GM18951 (cell line): ENCODE data around the gene TAF4.
"Not testable (repeated sequence)": the region's sequence is repeated elsewhere in the genome, so short reads cannot be mapped to it uniquely, and the experiment has no call there.

ENCODE experiments used
- POLR2A ChIP-seq: IDR thresholded peaks from 4 replicates; pipeline ENCODE4 v1.6.1; 2011; ENCODE audit warnings: mild to moderate bottlenecking; ENCODE audit not compliant: insufficient read length, insufficient read depth; ENCODE audit errors: extremely low read depth
- in situ Hi-C: fragments of 300-500 bp; cut with MboI; formaldehyde crosslinking; loops from one replicate; pipeline ENCODE4 v1.12.0; 2022; ENCODE audit warnings: low sequenced_read_pairs, mixed read lengths, inconsistent platforms; ENCODE audit not compliant: unreplicated experiment

The TAF4 gene

GRCh38 chr20:62001178-62001715 lies 64.4 kb downstream of the TAF4 start:
- in situ Hi-C loops: no loop called here

GRCh38 chr20:61998343-61999121 lies 67.1 kb downstream of the TAF4 start:
- TF ChIP-seq POLR2A: no peak
- in situ Hi-C loops: no loop called here

More at GRCh38 chr20:62001178-62001715, 64.4 kb downstream of the TAF4 start:
- no peak for TF ChIP-seq POLR2A

- in situ Hi-C loops: no loop called here
Observed at GRCh38 chr20:61997891-61998290, 67.8 kb downstream of the TAF4 start.

GRCh38 chr20:61997372-61997771 lies 68.3 kb downstream of the TAF4 start:
- no peak for TF ChIP-seq POLR2A
- in situ Hi-C loops: no loop called here

More at GRCh38 chr20:61997891-61998290, 67.8 kb downstream of the TAF4 start:
- TF ChIP-seq POLR2A: no peak

GRCh38 chr20:61994546-61994945 lies 71.1 kb downstream of the TAF4 start:
- in situ Hi-C loops: no loop called here
- TF ChIP-seq POLR2A: no peak

- no peak for TF ChIP-seq POLR2A
- in situ Hi-C loops: no loop called here
Observed at GRCh38 chr20:61993058-61993457, 72.6 kb downstream of the TAF4 start.

- in situ Hi-C loops: no loop called here
- no peak for TF ChIP-seq POLR2A
Observed at GRCh38 chr20:61991476-61991875, 74.2 kb downstream of the TAF4 start.

- TF ChIP-seq POLR2A: no peak
- in situ Hi-C loops: no loop called here
Observed at GRCh38 chr20:61990484-61990883, 75.2 kb downstream of the TAF4 start.

GRCh38 chr20:61989741-61990140 lies 75.9 kb downstream of the TAF4 start:
- in situ Hi-C loops: no loop called here
- no peak for TF ChIP-seq POLR2A

- no peak for TF ChIP-seq POLR2A
- in situ Hi-C loops: no loop called here
Observed at GRCh38 chr20:61988665-61989064, 77.0 kb downstream of the TAF4 start.

GRCh38 chr20:61986762-61987321 lies 78.8 kb downstream of the TAF4 start:
- TF ChIP-seq POLR2A: no peak
- in situ Hi-C loops: no loop called here

GRCh38 chr20:61985096-61985495 lies 80.6 kb downstream of the TAF4 start:
- TF ChIP-seq POLR2A: no peak
- in situ Hi-C loops: no loop called here

GRCh38 chr20:61984431-61984830 lies 81.2 kb downstream of the TAF4 start:
- in situ Hi-C loops: not testable (repeated sequence)

GRCh38 chr20:61983965-61984364 lies 81.7 kb downstream of the TAF4 start:
- in situ Hi-C loops: no loop called here
- no peak for TF ChIP-seq POLR2A
